MCF 10A (cell line): ENCODE data around the gene ZNF581. TPM values are rescaled to one million over a fixed set of nuclear protein-coding genes. Genes with fewer than 3 reads are reported as not detected.

Experiments
- BruUV-seq: library from RNA; stranded (reverse); fragments of 400-500 nt; replicated peaks from 2 replicates; lab custom pipeline; 2021; lab: Mats Ljungman, UMichigan
- CTCF ChIA-PET: fragments of 300-600 bp; sonication (Branson Sonifier 250); formaldehyde crosslinking; extraction: SDS; loops from one replicate; lab custom pipeline; 2021; ENCODE audit warnings: antibody characterized with exemption, inconsistent platforms; lab: Yijun Ruan, JAX
- POLR2A ChIA-PET: fragments of 300-600, 350-650 bp; sonication (Branson Sonifier 250); formaldehyde crosslinking; extraction: SDS; loops from one replicate; lab custom pipeline; 2020; ENCODE audit warnings: antibody characterized with exemption, inconsistent platforms; lab: Yijun Ruan, JAX
- DNase-seq: peaks from one replicate; pipeline ENCODE4 v3.0.0-alpha.2; 2018; ENCODE audit not compliant: unreplicated experiment
- H3K27ac Mint-ChIP-seq: one replicate; pipeline ENCODE4 v1.8.0; 2022; ENCODE audit warnings: mild to moderate bottlenecking, low read depth, mixed read lengths; ENCODE audit not compliant: unreplicated experiment
- H3K27me3 Mint-ChIP-seq: one replicate; pipeline ENCODE4 v1.8.0; 2022; ENCODE audit warnings: mixed read lengths; ENCODE audit not compliant: insufficient read depth, unreplicated experiment
- H3K36me3 Mint-ChIP-seq: one replicate; pipeline ENCODE4 v1.8.0; 2022; ENCODE audit warnings: mild to moderate bottlenecking, moderate library complexity, mixed read lengths; ENCODE audit not compliant: insufficient read depth, unreplicated experiment
- H3K4me1 Mint-ChIP-seq: one replicate; pipeline ENCODE4 v1.8.0; 2022; ENCODE audit warnings: mixed read lengths; ENCODE audit not compliant: insufficient read depth, unreplicated experiment
- H3K4me3 Mint-ChIP-seq: one replicate; pipeline ENCODE4 v1.8.0; 2022; ENCODE audit warnings: mild to moderate bottlenecking, moderate library complexity, mixed read lengths; ENCODE audit not compliant: unreplicated experiment
- H3K9me3 Mint-ChIP-seq: one replicate; pipeline ENCODE4 v1.8.0; 2022; ENCODE audit warnings: mixed read lengths; ENCODE audit not compliant: unreplicated experiment
- intact Hi-C: fragments of 100-400 bp; cut with micrococcal nuclease; formaldehyde crosslinking; loops from 2 replicates; pipeline ENCODE4 v1.14.1; 2022
- total RNA-seq: library from RNA; stranded (reverse); gene quantifications from 2 replicates; pipeline ENCODE4 v1.2.3, GENCODE V29; 2022
- TF ChIP-seq, protein P1 (sequence below): fragments of 200-600 bp; IDR thresholded peaks from one replicate; pipeline ENCODE4 v1.8.0; 2022; ENCODE audit warnings: antibody characterized with exemption, mild to moderate bottlenecking; ENCODE audit not compliant: unreplicated experiment

ZNF581 gene
- total RNA-seq, 1 experiment from 2014 or later, result 25.7 TPM

DNA sequence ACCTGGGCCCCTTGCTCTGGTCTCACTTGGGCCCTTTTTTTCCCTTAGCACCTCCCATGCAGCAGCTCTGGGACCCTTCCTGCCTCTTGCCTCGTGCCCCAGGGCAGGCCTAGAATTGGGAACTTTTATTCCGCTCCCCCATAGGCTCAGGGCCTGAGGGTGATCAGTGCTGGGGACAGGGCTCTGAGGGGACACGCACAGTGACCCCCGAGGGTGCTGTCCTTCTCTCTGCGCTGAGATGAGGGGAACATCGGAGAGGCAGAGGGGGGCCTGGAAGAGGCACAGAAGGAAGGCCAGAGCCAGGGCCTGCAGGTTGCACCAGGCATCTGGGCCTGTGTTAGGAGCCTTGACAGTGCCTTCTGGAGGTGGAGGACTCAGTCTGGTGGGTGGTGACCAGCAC lies 42.3 kb downstream of the ZNF581 start:
- TF ChIP-seq, protein P1, sequence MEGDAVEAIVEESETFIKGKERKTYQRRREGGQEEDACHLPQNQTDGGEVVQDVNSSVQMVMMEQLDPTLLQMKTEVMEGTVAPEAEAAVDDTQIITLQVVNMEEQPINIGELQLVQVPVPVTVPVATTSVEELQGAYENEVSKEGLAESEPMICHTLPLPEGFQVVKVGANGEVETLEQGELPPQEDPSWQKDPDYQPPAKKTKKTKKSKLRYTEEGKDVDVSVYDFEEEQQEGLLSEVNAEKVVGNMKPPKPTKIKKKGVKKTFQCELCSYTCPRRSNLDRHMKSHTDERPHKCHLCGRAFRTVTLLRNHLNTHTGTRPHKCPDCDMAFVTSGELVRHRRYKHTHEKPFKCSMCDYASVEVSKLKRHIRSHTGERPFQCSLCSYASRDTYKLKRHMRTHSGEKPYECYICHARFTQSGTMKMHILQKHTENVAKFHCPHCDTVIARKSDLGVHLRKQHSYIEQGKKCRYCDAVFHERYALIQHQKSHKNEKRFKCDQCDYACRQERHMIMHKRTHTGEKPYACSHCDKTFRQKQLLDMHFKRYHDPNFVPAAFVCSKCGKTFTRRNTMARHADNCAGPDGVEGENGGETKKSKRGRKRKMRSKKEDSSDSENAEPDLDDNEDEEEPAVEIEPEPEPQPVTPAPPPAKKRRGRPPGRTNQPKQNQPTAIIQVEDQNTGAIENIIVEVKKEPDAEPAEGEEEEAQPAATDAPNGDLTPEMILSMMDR, result no peak
- BruUV-seq, result no TSS peak
- Mint-ChIP-seq H3K4me1 (no peaks in the 10 kb centered on the region), H3K9me3 (no peaks in the 10 kb centered on the region), H3K27me3 (no peaks in the 10 kb centered on the region), H3K27ac (no peak overlapping the region), H3K36me3 (peaks cover 44% of the 10 kb centered on the region), H3K4me3 (no peak overlapping the region)
- no peak for DNase-seq
- CTCF ChIA-PET, result no interaction called here
- POLR2A ChIA-PET, result no interaction called here
- intact Hi-C loops, result no loop called here

DNA sequence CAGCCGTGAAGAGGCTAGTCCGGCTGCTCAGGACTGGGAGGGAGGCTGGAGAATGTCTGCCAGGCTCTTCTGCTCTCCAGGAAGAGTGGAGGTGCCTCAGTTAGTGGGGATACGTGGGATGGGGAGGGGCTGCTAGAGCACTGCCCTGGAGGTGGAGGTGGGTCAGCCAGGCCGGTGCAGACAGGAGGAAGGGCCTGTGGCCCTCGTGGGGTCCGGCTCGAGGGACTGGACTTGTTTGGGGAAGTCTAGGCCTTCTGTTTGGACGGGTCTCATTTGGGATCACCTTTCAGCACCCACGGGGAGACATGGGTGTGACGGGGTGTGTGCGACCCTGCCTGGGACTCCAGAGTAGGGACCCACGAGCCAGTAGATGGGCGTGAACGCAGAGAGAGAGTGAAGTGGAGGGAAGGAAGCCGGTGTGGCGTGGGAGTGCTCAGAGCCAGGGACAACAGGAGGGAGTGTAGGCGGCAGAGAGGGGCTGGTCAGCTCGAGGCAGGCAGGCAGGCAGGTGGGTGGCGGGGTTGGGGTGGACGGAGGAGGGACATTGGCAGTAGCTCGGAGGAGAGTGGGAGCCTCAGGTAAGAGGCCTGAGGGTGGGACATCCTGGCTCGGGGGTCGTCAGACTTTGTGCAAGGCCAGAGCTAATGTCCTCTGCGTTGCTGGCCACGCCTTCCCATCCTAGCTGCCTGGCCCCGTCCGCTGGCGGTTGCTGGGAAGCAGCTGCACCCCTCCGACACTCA lies 43.0 kb downstream of the ZNF581 start:
- Mint-ChIP-seq H3K27me3 (no peaks in the 10 kb centered on the region), H3K9me3 (no peaks in the 10 kb centered on the region), H3K27ac (no peak overlapping the region), H3K4me3 (no peak overlapping the region), H3K4me1 (no peaks in the 10 kb centered on the region), H3K36me3 (peaks cover 50% of the 10 kb centered on the region)
- no peak for DNase-seq
- intact Hi-C loops, result no loop called here
- TF ChIP-seq, protein P1, result no peak
- BruUV-seq, result no TSS peak
- ChIA-PET POLR2A (no interaction called here), CTCF (interaction anchor here (0.8 kb wide), 1 partner anchor 18 kb away, joined by 3 read pairs; no protein-coding TSS in a partner anchor)

DNA sequence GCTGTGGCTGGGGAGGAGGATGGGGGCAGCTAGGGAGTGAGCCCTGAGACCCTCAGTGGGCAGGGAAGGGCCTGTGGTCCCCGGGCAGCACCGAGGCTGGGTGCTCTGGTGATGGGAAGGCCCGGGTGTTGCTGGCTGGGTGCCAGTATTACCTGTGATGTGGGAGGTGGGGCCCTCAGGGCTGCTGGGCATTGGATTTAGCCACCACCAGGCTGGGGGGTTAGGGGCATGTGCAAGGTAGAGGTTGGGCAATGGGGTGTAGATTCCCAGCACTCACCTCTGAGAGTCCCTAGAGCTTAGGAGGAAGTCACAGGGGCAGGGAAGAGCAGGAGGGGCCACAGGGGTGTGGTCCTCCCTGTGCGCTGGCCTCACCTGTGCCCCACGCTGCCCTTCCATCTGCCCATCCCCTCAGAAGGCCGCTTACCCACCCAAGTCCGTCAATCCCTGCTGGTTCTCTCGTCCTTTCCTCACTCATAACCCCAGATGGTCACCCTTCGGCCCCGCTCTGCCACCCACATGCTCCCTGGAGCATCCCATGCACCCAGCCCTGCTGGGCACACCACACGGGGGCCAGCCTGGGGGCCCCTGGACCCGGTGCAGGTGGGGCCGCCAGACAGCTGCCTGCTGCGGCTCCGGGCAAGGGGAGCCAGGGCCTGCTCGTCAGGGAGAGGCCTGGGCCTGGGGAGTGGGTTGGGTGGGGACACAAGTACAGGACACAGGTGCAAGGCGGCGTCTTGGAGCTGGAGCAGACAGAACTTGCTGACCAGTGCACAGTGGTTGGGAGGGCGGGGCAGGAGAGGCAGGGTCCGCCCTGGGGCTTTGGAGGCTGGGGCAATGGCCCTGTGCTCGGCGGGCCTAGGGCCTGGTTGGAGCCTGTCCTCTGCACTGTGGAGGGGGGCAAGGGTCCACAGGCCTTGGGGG lies 44.1 kb downstream of the ZNF581 start:
- peaks cover 50% of the 10 kb centered on the region for H3K36me3 Mint-ChIP-seq
- H3K4me1 Mint-ChIP-seq, result no peaks in the 10 kb centered on the region
- H3K27ac Mint-ChIP-seq, result no peak overlapping the region
- POLR2A ChIA-PET, result interaction anchor here (1.4 kb wide), 1 partner anchor 11 kb away, joined by 4 read pairs; no protein-coding TSS in a partner anchor
- TF ChIP-seq, protein P1, result no peak
- intact Hi-C loops, result no loop called here
- no TSS peak for BruUV-seq
- no peak overlapping the region for H3K4me3 Mint-ChIP-seq
- no peaks in the 10 kb centered on the region for H3K27me3 Mint-ChIP-seq
- CTCF ChIA-PET, result no interaction called here
- no peaks in the 10 kb centered on the region for H3K9me3 Mint-ChIP-seq
- no peak for DNase-seq
